NT2/D1 (cell line): ENCODE results near the gene CABP1.
A peak's percentile ranks its signal among the peaks of the same experiment; 100 is the strongest.

Experiments used
- DNase-seq: peaks from one replicate; pipeline ENCODE4 v3.0.0-alpha.2; 2011; ENCODE audit warnings: low read depth, low spot score
- H3K27me3 ChIP-seq: 2 replicates; pipeline ENCODE4 v1.6.0; 2011; ENCODE audit warnings: mild to moderate bottlenecking; ENCODE audit not compliant: insufficient read length, insufficient read depth
- H3K36me3 ChIP-seq: 2 replicates; pipeline ENCODE4 v1.6.1; 2011; ENCODE audit warnings: mild to moderate bottlenecking, low read length, mixed read lengths; ENCODE audit not compliant: insufficient read depth, insufficient read length
- H3K4me1 ChIP-seq: 2 replicates; pipeline ENCODE4 v1.5.1; 2011; ENCODE audit not compliant: insufficient read depth, insufficient read length
- H3K4me3 ChIP-seq: 2 replicates; pipeline ENCODE4 v1.5.1; 2011; ENCODE audit warnings: low read depth; ENCODE audit not compliant: insufficient read length
- H3K9ac ChIP-seq: 2 replicates; pipeline ENCODE4 v1.6.0; 2011; ENCODE audit warnings: low read depth; ENCODE audit not compliant: insufficient read length
- H3K9me3 ChIP-seq: 2 replicates; pipeline ENCODE4 v1.5.1; 2011; ENCODE audit warnings: mild to moderate bottlenecking, low read length; ENCODE audit not compliant: insufficient read depth
- SUZ12 ChIP-seq: IDR thresholded peaks from 2 replicates; pipeline ENCODE4 v1.6.1; 2011; ENCODE audit not compliant: insufficient read length, insufficient read depth; ENCODE audit errors: extremely low read depth
- YY1 ChIP-seq: IDR thresholded peaks from 2 replicates; pipeline ENCODE4 v1.6.1; 2011; ENCODE audit not compliant: insufficient read length, insufficient read depth
- ZNF274 ChIP-seq: IDR thresholded peaks from 2 replicates; pipeline ENCODE4 v1.6.1; 2011; ENCODE audit warnings: mild to moderate bottlenecking, low read depth, low read length

The CABP1 gene

DNA sequence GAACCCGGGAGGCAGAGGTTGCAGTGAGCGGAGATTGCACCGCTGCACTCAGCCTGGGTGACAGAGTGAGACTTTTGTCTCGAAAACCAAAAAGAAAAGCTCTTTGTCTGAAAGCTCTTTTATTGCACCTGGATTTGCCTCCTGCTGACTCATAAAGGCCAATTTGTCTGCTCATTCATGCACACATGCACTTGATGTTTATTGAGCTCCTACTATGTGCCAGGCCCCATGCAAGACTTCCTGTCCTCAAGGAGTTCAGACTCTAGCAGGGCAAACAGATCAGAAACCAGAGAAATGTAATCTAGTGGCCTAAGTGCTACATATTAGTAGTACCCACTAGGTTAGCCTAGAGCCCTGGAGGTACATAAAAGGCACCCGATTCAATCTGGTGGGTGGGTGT lies 30.2 kb downstream of the CABP1 start:
- Histone ChIP-seq H3K27me3 (no peaks in the 10 kb centered on the region), H3K4me1 (peaks cover 12% of the 10 kb centered on the region), H3K9ac (no peak overlapping the region), H3K9me3 (no peaks in the 10 kb centered on the region), H3K4me3 (no peak overlapping the region), H3K36me3 (no peaks in the 10 kb centered on the region)
- DNase-seq: no peak
- TF ChIP-seq ZNF274: no peak
- TF ChIP-seq SUZ12: no peak
- no peak for TF ChIP-seq YY1

DNA sequence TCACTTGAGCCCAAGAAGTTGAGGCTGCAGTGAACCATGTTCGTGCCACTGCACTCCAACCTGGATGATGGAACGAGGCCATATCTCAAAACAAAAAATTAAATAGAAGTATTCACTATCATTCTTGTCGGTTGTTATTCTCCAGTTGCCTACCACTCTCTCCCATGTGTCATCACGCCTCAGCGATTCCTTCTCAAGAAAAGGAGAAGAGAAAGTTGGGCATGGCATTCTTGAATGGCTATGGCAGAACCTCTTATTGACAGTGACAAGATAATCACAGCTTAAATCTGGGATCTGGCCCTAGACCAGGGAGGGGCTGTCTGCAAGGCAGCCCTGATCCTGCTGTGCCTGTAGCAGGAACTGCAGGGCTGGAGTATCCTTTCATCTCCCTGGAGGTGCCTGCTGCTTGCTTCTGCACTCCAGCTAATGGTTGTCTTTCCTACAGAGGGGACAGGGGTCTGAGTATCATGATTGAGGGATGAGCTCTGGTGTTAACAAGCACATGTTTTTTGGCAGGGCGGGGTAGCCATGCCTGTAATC lies 33.7 kb downstream of the CABP1 start:
- H3K4me3 ChIP-seq: no peak overlapping the region
- peaks cover 5% of the 10 kb centered on the region for H3K4me1 ChIP-seq
- peak overlapping the region; percentile 8 for H3K9ac ChIP-seq
- H3K27me3 ChIP-seq: no peaks in the 10 kb centered on the region
- TF ChIP-seq ZNF274 (no peak), SUZ12 (no peak), YY1 (no peak)
- DNase-seq: no peak
- no peaks in the 10 kb centered on the region for H3K9me3 ChIP-seq
- no peaks in the 10 kb centered on the region for H3K36me3 ChIP-seq

DNA sequence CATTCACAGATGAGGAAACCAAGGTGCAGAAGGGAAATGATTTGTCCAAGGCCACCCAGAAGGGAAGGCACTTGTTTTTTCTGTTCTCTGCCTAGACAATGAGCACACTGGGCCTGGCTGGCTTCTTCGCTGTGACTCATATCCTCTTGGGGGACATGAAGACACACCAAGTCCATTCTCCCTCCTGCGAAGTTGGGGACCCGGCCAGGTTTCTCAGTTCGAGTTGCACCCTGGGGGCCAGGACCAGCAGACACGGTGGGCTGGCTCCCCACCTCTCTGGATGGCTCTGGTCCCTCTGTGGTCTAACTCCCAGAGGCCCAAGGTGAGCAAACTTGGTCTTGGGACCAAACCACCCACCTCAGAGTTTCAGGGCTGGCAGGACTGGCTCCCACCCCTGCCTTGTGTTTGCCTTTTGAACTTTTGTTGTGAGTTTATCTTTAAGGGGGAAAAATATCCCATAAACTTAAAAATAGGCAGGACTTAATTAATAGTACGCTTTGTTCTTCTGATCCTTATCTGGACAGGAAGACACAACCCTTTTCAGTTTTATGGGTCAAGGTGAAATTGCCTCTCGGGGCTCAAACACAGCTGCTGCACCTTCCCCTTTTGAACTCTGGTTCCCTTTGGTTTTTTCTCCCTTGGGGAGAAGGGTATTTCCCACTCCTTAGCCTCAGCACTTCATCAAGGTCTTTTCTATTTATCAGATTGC lies 37.5 kb downstream of the CABP1 start:
- Histone ChIP-seq H3K9ac (no peak overlapping the region), H3K36me3 (no peaks in the 10 kb centered on the region), H3K4me3 (no peak overlapping the region), H3K4me1 (peaks cover 6% of the 10 kb centered on the region), H3K9me3 (no peaks in the 10 kb centered on the region), H3K27me3 (no peaks in the 10 kb centered on the region)
- no peak for TF ChIP-seq YY1
- no peak for TF ChIP-seq SUZ12
- TF ChIP-seq ZNF274: no peak
- no peak for DNase-seq

DNA sequence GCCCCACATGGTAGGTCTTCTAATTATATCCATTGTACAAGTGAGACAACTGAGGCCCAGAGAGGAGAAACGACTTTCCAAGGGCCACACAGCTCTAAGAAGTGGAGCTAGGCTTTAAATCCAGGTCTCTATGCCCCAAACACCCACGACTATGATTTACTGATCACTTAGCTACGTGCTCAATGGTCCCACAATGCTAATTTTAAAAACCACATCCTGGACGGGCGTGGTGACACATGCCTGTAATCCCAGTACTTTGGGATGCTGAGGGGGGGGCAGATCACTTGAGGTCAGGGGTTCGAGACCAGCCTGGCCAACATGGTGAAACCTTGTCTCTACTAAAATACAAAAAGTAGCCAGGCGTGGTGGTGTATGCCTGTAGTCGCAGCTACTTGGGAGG lies 38.1 kb downstream of the CABP1 start:
- DNase-seq: no peak
- TF ChIP-seq SUZ12: no peak
- TF ChIP-seq ZNF274: no peak
- TF ChIP-seq YY1: no peak

DNA sequence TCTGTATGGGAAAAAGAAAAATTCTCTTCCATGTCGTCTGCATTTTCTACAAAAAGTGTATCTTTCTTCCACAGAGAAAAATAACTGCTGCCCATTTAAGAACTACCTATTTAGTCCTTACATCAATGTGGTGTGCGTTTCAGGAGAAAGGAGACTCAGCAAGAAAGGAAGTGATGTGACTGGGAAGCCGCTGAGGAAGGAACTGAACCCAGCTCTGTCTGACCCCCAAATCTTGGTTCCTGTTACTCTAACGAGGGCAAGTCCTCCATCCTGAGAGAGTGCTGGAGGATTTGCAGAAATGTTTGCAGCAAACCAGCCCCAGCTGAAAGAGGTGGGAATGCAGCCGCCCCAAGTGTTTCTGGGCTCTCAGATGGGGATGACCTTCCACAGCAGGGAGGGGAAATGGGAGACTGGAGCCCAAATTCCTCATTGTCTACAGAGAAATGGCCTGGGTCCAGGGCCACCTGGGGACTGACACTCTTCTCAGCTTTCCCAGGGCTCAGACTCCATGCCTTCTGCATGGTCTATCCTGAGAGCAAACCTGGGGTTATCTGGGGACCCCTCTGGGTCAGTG lies 39.8 kb downstream of the CABP1 start:
- Histone ChIP-seq H3K27me3 (no peaks in the 10 kb centered on the region), H3K4me3 (no peak overlapping the region), H3K9ac (no peak overlapping the region), H3K9me3 (no peaks in the 10 kb centered on the region), H3K36me3 (no peaks in the 10 kb centered on the region), H3K4me1 (peaks cover 6% of the 10 kb centered on the region)
- no peak for DNase-seq
- no peak for TF ChIP-seq SUZ12
- no peak for TF ChIP-seq YY1
- no peak for TF ChIP-seq ZNF274

More for the DNA sequence above, 38.1 kb downstream of the CABP1 start:
- H3K36me3 ChIP-seq: no peaks in the 10 kb centered on the region
- no peaks in the 10 kb centered on the region for H3K27me3 ChIP-seq
- H3K9me3 ChIP-seq: no peaks in the 10 kb centered on the region
- no peak overlapping the region for H3K4me3 ChIP-seq
- no peak overlapping the region for H3K9ac ChIP-seq
- peaks cover 6% of the 10 kb centered on the region for H3K4me1 ChIP-seq

DNA sequence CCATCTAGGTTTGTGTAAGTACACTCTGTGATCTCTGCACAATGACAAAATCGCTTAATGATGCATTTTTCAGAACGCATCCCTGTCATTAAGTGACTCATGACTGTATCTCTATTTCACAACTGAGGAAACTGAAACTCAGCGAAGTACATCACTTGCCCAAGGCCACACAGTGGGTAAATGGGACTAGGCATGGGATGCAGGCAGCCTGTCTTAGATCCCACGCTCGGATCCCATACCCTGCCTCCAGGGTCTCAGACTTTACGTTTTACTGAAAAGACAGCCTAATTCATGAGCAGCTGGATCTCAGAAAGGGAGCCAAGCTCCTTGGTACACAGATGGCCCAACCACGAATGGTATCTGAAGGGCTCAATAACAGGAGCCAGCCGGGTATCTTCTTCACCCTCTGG lies 44.1 kb downstream of the CABP1 start:
- no peak for TF ChIP-seq ZNF274
- TF ChIP-seq YY1: no peak
- no peak for TF ChIP-seq SUZ12
- no peak for DNase-seq
- no peak overlapping the region for H3K9ac ChIP-seq

DNA sequence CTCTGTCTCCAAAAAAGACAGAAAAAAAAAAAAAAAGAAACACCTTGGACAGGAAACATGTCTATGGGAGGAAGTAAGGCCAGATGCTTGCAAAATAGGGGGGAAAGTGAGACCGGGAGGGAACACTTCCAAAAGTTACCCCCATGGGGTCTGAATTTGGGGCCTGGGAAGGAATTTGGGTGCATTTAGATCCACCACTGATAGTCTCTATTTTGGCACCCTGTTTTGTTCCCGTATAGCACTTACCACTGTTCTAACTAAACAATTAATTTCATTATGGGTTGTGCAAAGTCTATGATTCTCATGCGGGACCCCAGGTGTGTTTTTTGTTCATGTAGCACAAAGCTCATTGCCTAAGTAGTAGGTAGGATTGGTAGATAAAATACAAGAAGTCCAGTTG lies 45.1 kb downstream of the CABP1 start:
- no peaks in the 10 kb centered on the region for H3K27me3 ChIP-seq
- peaks cover 8% of the 10 kb centered on the region for H3K4me1 ChIP-seq
- H3K9ac ChIP-seq: no peak overlapping the region
- H3K9me3 ChIP-seq: no peaks in the 10 kb centered on the region
- TF ChIP-seq ZNF274 (no peak), YY1 (no peak), SUZ12 (no peak)
- peaks cover under 1% of the 10 kb centered on the region for H3K36me3 ChIP-seq
- DNase-seq: no peak
- no peak overlapping the region for H3K4me3 ChIP-seq

More for the DNA sequence above, 44.1 kb downstream of the CABP1 start:
- no peaks in the 10 kb centered on the region for H3K27me3 ChIP-seq
- no peaks in the 10 kb centered on the region for H3K36me3 ChIP-seq
- H3K4me1 ChIP-seq: peaks cover 6% of the 10 kb centered on the region
- no peak overlapping the region for H3K4me3 ChIP-seq
- H3K9me3 ChIP-seq: no peaks in the 10 kb centered on the region
